ENCODE measurements around the gene NCKAP1. TPM values are rescaled to one million over a fixed set of nuclear protein-coding genes. Genes with fewer than 3 reads are reported as not detected.

NCKAP1 gene
- total RNA-seq, 1 experiment from 2014 or later, result 112 TPM

GRCh38 chr2:182864949-182865570 lies 173.2 kb downstream of the NCKAP1 start:
- no peaks in the 10 kb centered on the region for H3K9me3 Mint-ChIP-seq
- peak overlapping the region in 1 of 2 experiments; percentile 42; a peak in 1 of 5 replicates for H3K4me3 Mint-ChIP-seq
- no peak overlapping the region for H2BK12ac ChIP-seq (ENCODE audit: insufficient read length, low read depth, low read length)
- H3K9ac ChIP-seq (ENCODE audit: extremely low read depth, insufficient read length, low read length), result no peak overlapping the region
- no peak overlapping the region for H4K5ac ChIP-seq (ENCODE audit: insufficient read length, low read depth, low read length)
- H3K14ac ChIP-seq (ENCODE audit: insufficient read depth, low read length), result no peak overlapping the region
- TF ChIP-seq, protein P1, sequence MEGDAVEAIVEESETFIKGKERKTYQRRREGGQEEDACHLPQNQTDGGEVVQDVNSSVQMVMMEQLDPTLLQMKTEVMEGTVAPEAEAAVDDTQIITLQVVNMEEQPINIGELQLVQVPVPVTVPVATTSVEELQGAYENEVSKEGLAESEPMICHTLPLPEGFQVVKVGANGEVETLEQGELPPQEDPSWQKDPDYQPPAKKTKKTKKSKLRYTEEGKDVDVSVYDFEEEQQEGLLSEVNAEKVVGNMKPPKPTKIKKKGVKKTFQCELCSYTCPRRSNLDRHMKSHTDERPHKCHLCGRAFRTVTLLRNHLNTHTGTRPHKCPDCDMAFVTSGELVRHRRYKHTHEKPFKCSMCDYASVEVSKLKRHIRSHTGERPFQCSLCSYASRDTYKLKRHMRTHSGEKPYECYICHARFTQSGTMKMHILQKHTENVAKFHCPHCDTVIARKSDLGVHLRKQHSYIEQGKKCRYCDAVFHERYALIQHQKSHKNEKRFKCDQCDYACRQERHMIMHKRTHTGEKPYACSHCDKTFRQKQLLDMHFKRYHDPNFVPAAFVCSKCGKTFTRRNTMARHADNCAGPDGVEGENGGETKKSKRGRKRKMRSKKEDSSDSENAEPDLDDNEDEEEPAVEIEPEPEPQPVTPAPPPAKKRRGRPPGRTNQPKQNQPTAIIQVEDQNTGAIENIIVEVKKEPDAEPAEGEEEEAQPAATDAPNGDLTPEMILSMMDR (conservative IDR thresholded peaks at IDR 0.05), result no peak
- no peaks in the 10 kb centered on the region; a peak in 1 of 7 replicates for H3K36me3 Mint-ChIP-seq (ENCODE audit: insufficient read depth in 1 of 3, low read depth in 3 of 3)
- no peak overlapping the region for H2AFZ ChIP-seq (ENCODE audit: low read length)
- no peak overlapping the region for H4K8ac ChIP-seq (replicated peaks; ENCODE audit: insufficient read length, low read depth, low read length)
- no peaks in the 10 kb centered on the region for H4K20me1 ChIP-seq (ENCODE audit: control insufficient read depth, insufficient read depth, insufficient read length)
- no peak overlapping the region for H4K91ac ChIP-seq (ENCODE audit: insufficient read length, low read depth, low read length)
- no CpG with 5 or more reads among the region's 4 CpGs for WGBS (ENCODE audit: extremely low coverage, insufficient read length, low lambda C conversion rate)
- no peaks in the 10 kb centered on the region for H3K4me1 ChIP-seq (ENCODE audit: insufficient read depth, low read length)
- H2AK5ac ChIP-seq (ENCODE audit: insufficient read length, low read length), result no peak overlapping the region
- no peaks in the 10 kb centered on the region for H3K9me3 ChIP-seq (ENCODE audit: control insufficient read depth, low read depth, low read length)
- H2BK20ac ChIP-seq (ENCODE audit: low read depth, low read length, poor library complexity, severe bottlenecking), result no peak overlapping the region
- no peaks in the 10 kb centered on the region for H3K79me2 ChIP-seq (ENCODE audit: insufficient read depth, low read length)
- no peaks in the 10 kb centered on the region for H3K79me1 ChIP-seq (ENCODE audit: insufficient read depth, low read depth, low read length, poor library complexity, severe bottlenecking)
- peaks cover 25 to 30% of the 10 kb centered on the region in 2 experiments for H3K4me1 Mint-ChIP-seq
- H3T11ph ChIP-seq (ENCODE audit: low read length), result no peak overlapping the region
- DNase-seq, result no peak
- no peak overlapping the region for H3K56ac ChIP-seq (ENCODE audit: insufficient read length, low read depth, low read length)
- no peak overlapping the region for H2BK15ac ChIP-seq (ENCODE audit: low read depth, low read length)
- H3K27ac Mint-ChIP-seq, result no peak overlapping the region
- H3K23me2 ChIP-seq (ENCODE audit: insufficient read length, low read depth, low read length, poor library complexity, severe bottlenecking), result peaks cover 19% of the 10 kb centered on the region
- H2BK120ac ChIP-seq (ENCODE audit: low read depth, low read length, poor library complexity, severe bottlenecking), result no peak overlapping the region
- no peak overlapping the region for H3K23ac ChIP-seq (ENCODE audit: insufficient read length, low read depth, low read length)
- no peak overlapping the region for H3K4me2 ChIP-seq (ENCODE audit: insufficient read depth, insufficient read length, low read length)
- no peak overlapping the region for H3K27ac ChIP-seq (ENCODE audit: insufficient read length, low read depth, low read length)
- H2BK5ac ChIP-seq (ENCODE audit: insufficient read length, low read length), result no peak overlapping the region
- H3K27me3 ChIP-seq (ENCODE audit: insufficient read depth, low read length), result peaks cover 3% of the 10 kb centered on the region; the same call in 1 of the 2 replicates
- H3K18ac ChIP-seq (ENCODE audit: insufficient read length, low read depth, low read length), result no peak overlapping the region
- H3K27me3 Mint-ChIP-seq (ENCODE audit: low read depth), result peaks cover 44% of the 10 kb centered on the region
- H3K4ac ChIP-seq (ENCODE audit: low read depth, low read length), result no peak overlapping the region

Data from H9 (cell line).